Measurements from ENCODE around the gene OSGIN1. TPM values are rescaled to one million over a fixed set of nuclear protein-coding genes. Genes with fewer than 3 reads are reported as not detected.

OSGIN1 gene
- total RNA-seq, 2 donors from 2014 or later, result 9.4 to 11.9 TPM

- DNase-seq, result peak; percentile 86
- Histone ChIP-seq H3K4me3 (no peak overlapping the region), H3K27ac (no peak overlapping the region), H3K27me3 (no peaks in the 10 kb centered on the region), H3K9ac (ENCODE audit: low read depth in 2 of 2, low read length in 2 of 2) (no peak overlapping the region), H3K36me3 (no peaks in the 10 kb centered on the region), H3K4me1 (peaks cover 10% of the 10 kb centered on the region), H3K9me3 (no peaks in the 10 kb centered on the region)
- peak; percentile 87 for TF ChIP-seq CTCF (IDR thresholded peaks at IDR 0.05)
- intact Hi-C loops (cut with DNase I), result no loop called here
These were observed 3.6 kb downstream of the OSGIN1 start for GRCh38 chr16:83956336-83957289.

GRCh38 chr16:83957296-83957855, 4.3 kb downstream of the OSGIN1 start:
- Histone ChIP-seq H3K27ac (no peak overlapping the region), H3K4me1 (peaks cover 9% of the 10 kb centered on the region), H3K9me3 (no peaks in the 10 kb centered on the region), H3K9ac (ENCODE audit: low read depth in 2 of 2, low read length in 2 of 2) (no peak overlapping the region), H3K27me3 (no peaks in the 10 kb centered on the region), H3K4me3 (no peak overlapping the region), H3K36me3 (no peaks in the 10 kb centered on the region)
- intact Hi-C loops (cut with DNase I), result no loop called here
- no peak for TF ChIP-seq CTCF (IDR thresholded peaks at IDR 0.05)
- no peak for DNase-seq

GRCh38 chr16:83958137-83958845, 5.3 kb downstream of the OSGIN1 start:
- TF ChIP-seq CTCF (IDR thresholded peaks at IDR 0.05), result no peak
- Histone ChIP-seq H3K4me3 (no peak overlapping the region), H3K9ac (ENCODE audit: low read depth in 2 of 2, low read length in 2 of 2) (no peak overlapping the region), H3K27ac (no peak overlapping the region), H3K4me1 (peaks cover 6% of the 10 kb centered on the region), H3K9me3 (no peaks in the 10 kb centered on the region), H3K36me3 (no peaks in the 10 kb centered on the region), H3K27me3 (no peaks in the 10 kb centered on the region)
- intact Hi-C loops (cut with DNase I), result no loop called here
- DNase-seq, result no peak

- Histone ChIP-seq H3K4me3 (no peak overlapping the region), H3K9me3 (no peaks in the 10 kb centered on the region), H3K36me3 (no peaks in the 10 kb centered on the region), H3K4me1 (peaks cover 3% of the 10 kb centered on the region), H3K27me3 (no peaks in the 10 kb centered on the region), H3K9ac (ENCODE audit: low read depth in 2 of 2, low read length in 2 of 2) (no peak overlapping the region), H3K27ac (no peak overlapping the region)
- intact Hi-C loops (cut with DNase I), result no loop called here
- DNase-seq, result no peak
- no peak for TF ChIP-seq CTCF (IDR thresholded peaks at IDR 0.05)
These were observed 6.0 kb downstream of the OSGIN1 start for GRCh38 chr16:83958846-83959565.

Data from colonic mucosa (tissue), 4 donors.